HUES48 (cell line): ENCODE results near the gene PLCB3.

Experiments used
- H3K27ac ChIP-seq: one replicate; pipeline ENCODE4 v1.7.0; 2013; ENCODE audit warnings: low read depth, low read length, inconsistent platforms
- H3K27me3 ChIP-seq: 2 replicates; pipeline ENCODE4 v1.6.1; 2013; ENCODE audit warnings: mild to moderate bottlenecking, low read length; ENCODE audit not compliant: control insufficient read depth, insufficient read depth
- H3K36me3 ChIP-seq: 2 replicates; pipeline ENCODE4 v1.6.1; 2013; ENCODE audit warnings: low read length; ENCODE audit not compliant: control insufficient read depth, insufficient read depth
- H3K4me1 ChIP-seq: 2 replicates; pipeline ENCODE4 v1.6.1; 2013; ENCODE audit warnings: mild to moderate bottlenecking, low read length; ENCODE audit not compliant: control insufficient read depth, insufficient read depth
- H3K4me3 ChIP-seq: 2 replicates; pipeline ENCODE4 v1.5.1; 2013; ENCODE audit warnings: mild to moderate bottlenecking, low read depth, low read length
- H3K9ac ChIP-seq: 2 replicates; pipeline ENCODE4 v1.6.1; 2013; ENCODE audit warnings: mild to moderate bottlenecking, low read depth, low read length, moderate library complexity
- H3K9me3 ChIP-seq: 2 replicates; pipeline ENCODE4 v1.6.1; 2013; ENCODE audit warnings: low read length; ENCODE audit not compliant: control insufficient read depth, insufficient read depth

PLCB3 gene

GRCh38 chr11:64263021-64263946 is 12.0 kb downstream of the PLCB3 start:
- Histone ChIP-seq H3K4me1 (peaks cover under 1% of the 10 kb centered on the region), H3K9ac (no peak overlapping the region), H3K9me3 (no peaks in the 10 kb centered on the region), H3K27ac (no peak overlapping the region), H3K4me3 (no peak overlapping the region), H3K27me3 (no peaks in the 10 kb centered on the region), H3K36me3 (peaks cover 85% of the 10 kb centered on the region)

GRCh38 chr11:64263947-64264317 is 12.6 kb downstream of the PLCB3 start:
- Histone ChIP-seq H3K9me3 (no peaks in the 10 kb centered on the region), H3K36me3 (peaks cover 83% of the 10 kb centered on the region), H3K27ac (no peak overlapping the region), H3K27me3 (no peaks in the 10 kb centered on the region), H3K4me1 (peaks cover 7% of the 10 kb centered on the region), H3K9ac (no peak overlapping the region), H3K4me3 (no peak overlapping the region)

- H3K36me3 ChIP-seq, result peaks cover 78% of the 10 kb centered on the region
- H3K9me3 ChIP-seq, result no peaks in the 10 kb centered on the region
- H3K4me3 ChIP-seq, result no peak overlapping the region
- no peak overlapping the region for H3K27ac ChIP-seq
- H3K9ac ChIP-seq, result no peak overlapping the region
- no peaks in the 10 kb centered on the region for H3K27me3 ChIP-seq
- peaks cover 8% of the 10 kb centered on the region for H3K4me1 ChIP-seq
These were observed 13.1 kb downstream of the PLCB3 start for GRCh38 chr11:64264371-64264852.

GRCh38 chr11:64265176-64266160 is 14.1 kb downstream of the PLCB3 start:
- Histone ChIP-seq H3K9me3 (no peaks in the 10 kb centered on the region), H3K27me3 (no peaks in the 10 kb centered on the region), H3K27ac (no peak overlapping the region), H3K9ac (no peak overlapping the region), H3K36me3 (peaks cover 68% of the 10 kb centered on the region), H3K4me3 (no peak overlapping the region), H3K4me1 (peaks cover 8% of the 10 kb centered on the region)

- Histone ChIP-seq H3K9me3 (no peaks in the 10 kb centered on the region), H3K9ac (no peak overlapping the region), H3K4me3 (no peak overlapping the region), H3K27me3 (no peaks in the 10 kb centered on the region), H3K4me1 (peaks cover 8% of the 10 kb centered on the region), H3K36me3 (peaks cover 60% of the 10 kb centered on the region), H3K27ac (no peak overlapping the region)
These were observed 15.0 kb downstream of the PLCB3 start for GRCh38 chr11:64266339-64266738.

GRCh38 chr11:64267207-64267945 is 16.0 kb downstream of the PLCB3 start:
- no peak overlapping the region for H3K27ac ChIP-seq
- no peaks in the 10 kb centered on the region for H3K27me3 ChIP-seq
- H3K9ac ChIP-seq, result no peak overlapping the region
- H3K36me3 ChIP-seq, result peaks cover 50% of the 10 kb centered on the region
- H3K9me3 ChIP-seq, result no peaks in the 10 kb centered on the region
- no peak overlapping the region for H3K4me3 ChIP-seq
- H3K4me1 ChIP-seq, result peaks cover 12% of the 10 kb centered on the region

GRCh38 chr11:64268025-64268892 is 16.9 kb downstream of the PLCB3 start:
- Histone ChIP-seq H3K36me3 (peaks cover 41% of the 10 kb centered on the region), H3K4me3 (peak overlapping the region; percentile 94), H3K27me3 (no peaks in the 10 kb centered on the region), H3K9ac (peak overlapping the region; percentile 50; the same call in 1 of the 2 replicates), H3K4me1 (peaks cover 12% of the 10 kb centered on the region), H3K27ac (peak overlapping the region; percentile 96), H3K9me3 (no peaks in the 10 kb centered on the region)

GRCh38 chr11:64268893-64269539 is 17.7 kb downstream of the PLCB3 start:
- Histone ChIP-seq H3K9ac (peak overlapping the region; percentile 50), H3K4me1 (peaks cover 12% of the 10 kb centered on the region), H3K27ac (peak overlapping the region; percentile 96), H3K27me3 (no peaks in the 10 kb centered on the region), H3K4me3 (peak overlapping the region; percentile 94), H3K36me3 (peaks cover 33% of the 10 kb centered on the region), H3K9me3 (no peaks in the 10 kb centered on the region)

GRCh38 chr11:64269540-64270220 is 18.4 kb downstream of the PLCB3 start:
- peaks cover 27% of the 10 kb centered on the region for H3K36me3 ChIP-seq
- H3K4me3 ChIP-seq, result peak overlapping the region; percentile 94
- peak overlapping the region; percentile 96 for H3K27ac ChIP-seq
- H3K9me3 ChIP-seq, result no peaks in the 10 kb centered on the region
- peak overlapping the region; percentile 83 for H3K9ac ChIP-seq
- H3K27me3 ChIP-seq, result no peaks in the 10 kb centered on the region
- peaks cover 12% of the 10 kb centered on the region for H3K4me1 ChIP-seq
